Left lung (tissue), 10 donors: Measurements from ENCODE around the gene CLCA1. TPM values are rescaled to one million over a fixed set of nuclear protein-coding genes. Genes with fewer than 3 reads are reported as not detected.

Experiments used
- ATAC-seq: fragments of 200-7000 bp; cut with Tn5 transposase; one replicate; pipeline ENCODE4 v1.9.1; 2020; ENCODE audit warnings: moderate library complexity
- DNase-seq, 4 donors: peaks; one replicate each; pipeline ENCODE4 v3.0.0-alpha.2; 2013 to 2020
- H3K27ac ChIP-seq, 2 donors: fragments of 200-600 bp; sonication (generic) in 1 of 2; one replicate each; pipeline versions ENCODE4 v1.5.0 to v1.8.0; 2020 to 2021
- H3K27me3 ChIP-seq, 2 donors: fragments of 200-600 bp; sonication (generic) in 1 of 2; one replicate each; pipeline versions ENCODE4 v1.5.0 to v1.8.0; 2020 to 2021
- H3K36me3 ChIP-seq, 2 donors: fragments of 200-600 bp; sonication (generic) in 1 of 2; one replicate each; pipeline versions ENCODE4 v1.5.0 to v1.8.0; 2020 to 2021
- H3K4me1 ChIP-seq, 2 donors: fragments of 200-600 bp; one replicate each; pipeline ENCODE4 v1.8.0; 2021
- H3K4me3 ChIP-seq, 2 donors: fragments of 200-600 bp; sonication (generic) in 1 of 2; one replicate each; pipeline versions ENCODE4 v1.5.0 to v1.8.0; 2020 to 2021; ENCODE audit warnings: mild to moderate bottlenecking in 1 of 2
- H3K9me3 ChIP-seq, 2 donors: fragments of 200-600 bp; sonication (generic) in 1 of 2; one replicate each; pipeline versions ENCODE4 v1.5.0 to v1.8.0; 2020 to 2021
- CTCF ChIP-seq, 2 donors: fragments of 200-600 bp; sonication (generic) in 1 of 2; IDR thresholded peaks; one replicate each; pipeline versions ENCODE4 v1.5.0 to v1.8.0; 2021; ENCODE audit warnings: antibody characterized with exemption in 2 of 2
- intact Hi-C, 2 donors: fragments of 100-400 bp; cut with DNase I; formaldehyde crosslinking; loops; one replicate each; pipeline versions ENCODE4 v1.11.2 to v1.14.2; 2022
- polyA plus RNA-seq, 6 donors: library from polyadenylated mRNA; unstranded; fragments of 120-200 nt; gene quantifications; one replicate each; pipeline ENCODE4 v1.2.1, GENCODE V29; 2013; ENCODE audit not compliant: insufficient read length in 6 of 6
- total RNA-seq, 2 donors: library from RNA; stranded (reverse); fragmentation: NEBNext Ultra II Directional; extraction: Animal tissue kit (Norgen Biotek cat#: 25700); gene quantifications; one replicate each; pipeline ENCODE4 v1.2.1, GENCODE V29; 2021
- donor health status: DM: no; HTN: yes; CAD: no.
- donor health status: DM: no; HTN: no; CAD: no.

Gene CLCA1
- total and polyA plus RNA-seq, 8 donors: not detected

- no peaks in the 10 kb centered on the region for H3K9me3 ChIP-seq
- DNase-seq: no peak
- no peak for ATAC-seq
- no peak for TF ChIP-seq CTCF (IDR thresholded peaks at IDR 0.05)
- H3K4me1 ChIP-seq: peaks cover 3 to 4% of the 10 kb centered on the region in 2 donors
- no peaks in the 10 kb centered on the region for H3K27me3 ChIP-seq
- no peak overlapping the region for H3K27ac ChIP-seq
- H3K4me3 ChIP-seq: no peak overlapping the region
- H3K36me3 ChIP-seq: no peaks in the 10 kb centered on the region
- intact Hi-C loops: no loop called here
Observed at GRCh38 chr1:86435327-86435726, 33.4 kb upstream of the CLCA1 start.

GRCh38 chr1:86436041-86436440, 32.7 kb upstream of the CLCA1 start:
- intact Hi-C loops: no loop called here
- Histone ChIP-seq H3K27ac (no peak overlapping the region), H3K27me3 (no peaks in the 10 kb centered on the region), H3K9me3 (no peaks in the 10 kb centered on the region), H3K4me1 (no peaks in the 10 kb centered on the region), H3K36me3 (no peaks in the 10 kb centered on the region), H3K4me3 (no peak overlapping the region)
- no peak for TF ChIP-seq CTCF (IDR thresholded peaks at IDR 0.05)
- ATAC-seq (no peak), DNase-seq (no peak)

- DNase-seq: no peak
- Histone ChIP-seq H3K36me3 (no peaks in the 10 kb centered on the region), H3K4me3 (no peak overlapping the region), H3K27ac (no peak overlapping the region), H3K4me1 (no peaks in the 10 kb centered on the region), H3K9me3 (no peaks in the 10 kb centered on the region), H3K27me3 (no peaks in the 10 kb centered on the region)
- no peak for ATAC-seq
- intact Hi-C loops: no loop called here
- no peak for TF ChIP-seq CTCF (IDR thresholded peaks at IDR 0.05)
Observed at GRCh38 chr1:86441581-86441980, 27.1 kb upstream of the CLCA1 start.

- H3K27ac ChIP-seq: no peak overlapping the region
- DNase-seq (no peak), ATAC-seq (no peak)
- no peaks in the 10 kb centered on the region for H3K27me3 ChIP-seq
- no peak for TF ChIP-seq CTCF (IDR thresholded peaks at IDR 0.05)
- intact Hi-C loops: no loop called here
- H3K4me1 ChIP-seq: no peaks in the 10 kb centered on the region
- no peak overlapping the region for H3K4me3 ChIP-seq
- H3K36me3 ChIP-seq: no peaks in the 10 kb centered on the region
- no peaks in the 10 kb centered on the region for H3K9me3 ChIP-seq
Observed at GRCh38 chr1:86441997-86442396, 26.7 kb upstream of the CLCA1 start.

GRCh38 chr1:86445919-86446318, 22.8 kb upstream of the CLCA1 start:
- no peak overlapping the region for H3K27ac ChIP-seq
- no peaks in the 10 kb centered on the region for H3K9me3 ChIP-seq
- H3K36me3 ChIP-seq: no peaks in the 10 kb centered on the region
- intact Hi-C loops: no loop called here
- no peak overlapping the region for H3K4me3 ChIP-seq
- TF ChIP-seq CTCF (IDR thresholded peaks at IDR 0.05): no peak
- no peaks in the 10 kb centered on the region for H3K27me3 ChIP-seq
- DNase-seq (no peak), ATAC-seq (no peak)
- H3K4me1 ChIP-seq: no peaks in the 10 kb centered on the region
